ENCODE measurements around the gene PLEKHM3. TPM values are rescaled to one million over a fixed set of nuclear protein-coding genes. Genes with fewer than 3 reads are reported as not detected.

The PLEKHM3 gene
- total and polyA plus RNA-seq, 2 of the 13 experiments (the other 11 are each of a cell fraction or from before 2014, with no cell fraction given): 4.5 to 4.7 TPM

GRCh38 chr2:207847098-207847806 lies 178.1 kb downstream of the PLEKHM3 start (continued):
- TF ChIP-seq ZNF256 (CRISPR knock-in tag; conservative IDR thresholded peaks at IDR 0.05) (peak; percentile 82; the same call in 1 of the 2 replicates), GABPA (IDR thresholded peaks at IDR 0.05; ENCODE audit: low read depth, low read length) (no peak), GABPA (CRISPR knock-in tag; IDR thresholded peaks at IDR 0.05; ENCODE audit: low read depth) (peak; percentile 52; the same call in 1 of the 2 replicates), HES4 (CRISPR knock-in tag; IDR thresholded peaks at IDR 0.05; ENCODE audit: borderline replicate concordance) (no peak), NR2C2 (CRISPR knock-in tag; IDR thresholded peaks at IDR 0.05; ENCODE audit: borderline replicate concordance) (peak; percentile 50; the same call in 1 of the 2 replicates), SKI (IDR thresholded peaks at IDR 0.05; ENCODE audit: partially characterized antibody) (peak; percentile 71), RORA (CRISPR knock-in tag; IDR thresholded peaks at IDR 0.05) (no peak), ZNF570 (CRISPR knock-in tag; IDR thresholded peaks at IDR 0.05; ENCODE audit: borderline replicate concordance) (no peak), MEF2D (CRISPR knock-in tag; IDR thresholded peaks at IDR 0.05) (0 out of 2 replicates have a peak, but pooled peaks have one; percentile 5), ZBTB4 (CRISPR knock-in tag; IDR thresholded peaks at IDR 0.05; ENCODE audit: borderline replicate concordance) (no peak), TBX3 (IDR thresholded peaks at IDR 0.05; ENCODE audit: borderline replicate concordance) (peak; percentile 57; the same call in 1 of the 2 replicates), ZNF670 (CRISPR knock-in tag; IDR thresholded peaks at IDR 0.05; ENCODE audit: borderline replicate concordance) (no peak; the same call in 1 of the 2 replicates), GATA4 (IDR thresholded peaks at IDR 0.05; ENCODE audit: borderline replicate concordance, low read depth) (peak; percentile 85; the same call in 1 of the 2 replicates), RNF2 (conservative IDR thresholded peaks at IDR 0.05; ENCODE audit: low read depth) (no peak), CSRNP2 (CRISPR knock-in tag; conservative IDR thresholded peaks at IDR 0.05; ENCODE audit: low read depth) (no peak), ZNF710 (CRISPR knock-in tag; IDR thresholded peaks at IDR 0.05; ENCODE audit: borderline replicate concordance) (no peak), ZNF652 (CRISPR knock-in tag; IDR thresholded peaks at IDR 0.05; ENCODE audit: borderline replicate concordance, low read depth) (peak; percentile 58; the same call in 1 of the 2 replicates)
- TF ChIP-seq, protein P1, sequence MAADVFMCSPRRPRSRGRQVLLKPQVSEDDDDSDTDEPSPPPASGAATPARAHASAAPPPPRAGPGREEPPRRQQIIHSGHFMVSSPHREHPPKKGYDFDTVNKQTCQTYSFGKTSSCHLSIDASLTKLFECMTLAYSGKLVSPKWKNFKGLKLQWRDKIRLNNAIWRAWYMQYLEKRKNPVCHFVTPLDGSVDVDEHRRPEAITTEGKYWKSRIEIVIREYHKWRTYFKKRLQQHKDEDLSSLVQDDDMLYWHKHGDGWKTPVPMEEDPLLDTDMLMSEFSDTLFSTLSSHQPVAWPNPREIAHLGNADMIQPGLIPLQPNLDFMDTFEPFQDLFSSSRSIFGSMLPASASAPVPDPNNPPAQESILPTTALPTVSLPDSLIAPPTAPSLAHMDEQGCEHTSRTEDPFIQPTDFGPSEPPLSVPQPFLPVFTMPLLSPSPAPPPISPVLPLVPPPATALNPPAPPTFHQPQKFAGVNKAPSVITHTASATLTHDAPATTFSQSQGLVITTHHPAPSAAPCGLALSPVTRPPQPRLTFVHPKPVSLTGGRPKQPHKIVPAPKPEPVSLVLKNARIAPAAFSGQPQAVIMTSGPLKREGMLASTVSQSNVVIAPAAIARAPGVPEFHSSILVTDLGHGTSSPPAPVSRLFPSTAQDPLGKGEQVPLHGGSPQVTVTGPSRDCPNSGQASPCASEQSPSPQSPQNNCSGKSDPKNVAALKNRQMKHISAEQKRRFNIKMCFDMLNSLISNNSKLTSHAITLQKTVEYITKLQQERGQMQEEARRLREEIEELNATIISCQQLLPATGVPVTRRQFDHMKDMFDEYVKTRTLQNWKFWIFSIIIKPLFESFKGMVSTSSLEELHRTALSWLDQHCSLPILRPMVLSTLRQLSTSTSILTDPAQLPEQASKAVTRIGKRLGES (CRISPR knock-in tag; IDR thresholded peaks at IDR 0.05; ENCODE audit: borderline replicate concordance): peak; percentile 96

Data from HepG2 (cell line).